H1 (cell line): Measurements from ENCODE around the gene SPOCK3. TPM values are rescaled to one million over a fixed set of nuclear protein-coding genes. Genes with fewer than 3 reads are reported as not detected.

Experiments
- CHD7 ChIP-seq: fragments of 300-600 bp; sonication (generic); IDR thresholded peaks from 2 replicates; pipeline ENCODE4 v1.7.1; 2012; ENCODE audit warnings: low read length, moderate library complexity, mild to moderate bottlenecking, inconsistent platforms; ENCODE audit not compliant: insufficient replicate concordance
- CTCF ChIP-seq, 3 experiments: IDR thresholded peaks; 1 replicate in 2 of 3; 2 replicates in 1 of 3; pipeline versions ENCODE4 v1.5.1 to v1.6.1; 2011; ENCODE audit warnings: low read length in 3 of 3, mild to moderate bottlenecking in 3 of 3, inconsistent platforms in 2 of 3, low read depth in 1 of 3, moderate library complexity in 1 of 3; ENCODE audit not compliant: insufficient read depth in 1 of 3; ENCODE audit errors: control extremely low read depth in 1 of 3
- NRF1 ChIP-seq: IDR thresholded peaks from 2 replicates; pipeline ENCODE4 v1.6.1; 2011; ENCODE audit warnings: mild to moderate bottlenecking, low read depth, low read length, improper control_type of control experiment
- ZNF274 ChIP-seq: IDR thresholded peaks from 2 replicates; pipeline ENCODE4 v1.7.0; 2012; ENCODE audit warnings: low read length, borderline replicate concordance; ENCODE audit errors: extremely low read depth
- polyA plus RNA-seq, 7 experiments: library from polyadenylated mRNA; depleted of rRNA in 3 of 7; stranded (reverse) in 5 of 7; unstranded in 2 of 7; fragments of >200 nt in 5 of 7; fragments of 200-250 nt in 2 of 7; gene quantifications; 1 replicate in 5 of 7; 2 replicates in 1 of 7; 4 replicates in 1 of 7; pipeline versions ENCODE4 v1.2.1 to v1.2.3, GENCODE V29; 2011 to 2013; ENCODE audit warnings: missing spikeins in 2 of 7, mixed read lengths in 2 of 7
- total RNA-seq: library from RNA; stranded (reverse); fragmentation: NEBNext Ultra II Directional; extraction: Animal tissue kit (Norgen Biotek cat#: 25700); gene quantifications from 2 replicates; pipeline ENCODE4 v1.2.1, GENCODE V29; 2021

SPOCK3 gene
- total and polyA plus RNA-seq, 2 of the 8 experiments (the other 6 are each of a cell fraction or from before 2014, with no cell fraction given) = 0.14 to 0.60 TPM

GRCh38 chr4:166724369-166724768 lies 509.9 kb downstream of the SPOCK3 start (continued):
- TF ChIP-seq CHD7 (no peak), CTCF (IDR thresholded peaks at IDR 0.05; ENCODE audit: control extremely low read depth in 1 of 3, insufficient read depth in 1 of 3, low read depth in 1 of 3, low read length in 3 of 3) (no peak), ZNF274 (no peak), NRF1 (no peak)
